Upper lobe of right lung (tissue), 1 donor: ENCODE results near the gene E2F2. TPM values are rescaled to one million over a fixed set of nuclear protein-coding genes. Genes with fewer than 3 reads are reported as not detected.

ENCODE experiments used
- ATAC-seq: fragments of 200-7000 bp; cut with Tn5 transposase; one replicate; pipeline ENCODE4 v1.9.1; 2020; ENCODE audit warnings: mild to moderate bottlenecking, moderate library complexity
- DNase-seq: peaks from one replicate; pipeline ENCODE4 v3.0.0-alpha.2; 2020
- H3K27ac ChIP-seq: fragments of 200-600 bp; one replicate; pipeline ENCODE4 v1.8.0; 2022
- H3K27me3 ChIP-seq: fragments of 200-600 bp; one replicate; pipeline ENCODE4 v1.8.0; 2022; ENCODE audit warnings: mild to moderate bottlenecking
- H3K36me3 ChIP-seq: fragments of 200-600 bp; one replicate; pipeline ENCODE4 v1.8.0; 2022
- H3K4me1 ChIP-seq: fragments of 200-600 bp; one replicate; pipeline ENCODE4 v1.8.0; 2022
- H3K4me3 ChIP-seq: fragments of 200-600 bp; one replicate; pipeline ENCODE4 v1.8.0; 2022; ENCODE audit warnings: mild to moderate bottlenecking
- H3K9me3 ChIP-seq: fragments of 200-600 bp; one replicate; pipeline ENCODE4 v1.8.0; 2022
- CTCF ChIP-seq: fragments of 200-600 bp; IDR thresholded peaks from one replicate; pipeline ENCODE4 v1.8.0; 2022; ENCODE audit warnings: antibody characterized with exemption
- intact Hi-C: fragments of 100-400 bp; cut with DNase I; formaldehyde crosslinking; loops from one replicate; pipeline ENCODE4 v1.11.0; 2022
- total RNA-seq: library from RNA; stranded (reverse); fragmentation: NEBNext Ultra II Directional; extraction: Animal tissue kit (Norgen Biotek cat#: 25700); gene quantifications from one replicate; pipeline ENCODE4 v1.2.1, GENCODE V29; 2021
- donor health status: DM: no; HTN: yes; CAD: no; lungs with severe emphysema.

Gene E2F2
- total RNA-seq, 1 donor from 2014 or later: 0.32 TPM

- intact Hi-C loops: no loop called here
- Histone ChIP-seq H3K4me3 (peak overlapping the region; percentile 28), H3K27me3 (no peaks in the 10 kb centered on the region), H3K27ac (peak overlapping the region; percentile 94), H3K9me3 (no peaks in the 10 kb centered on the region), H3K36me3 (peaks cover 10% of the 10 kb centered on the region), H3K4me1 (peaks cover 47% of the 10 kb centered on the region)
- DNase-seq (no peak), ATAC-seq (no peak)
- TF ChIP-seq CTCF: no peak
These were observed 30.7 kb upstream of the E2F2 start for GRCh38 chr1:23561813-23562100.

- H3K36me3 ChIP-seq: peaks cover 10% of the 10 kb centered on the region
- H3K27me3 ChIP-seq: no peaks in the 10 kb centered on the region
- ATAC-seq: no peak
- no peak for TF ChIP-seq CTCF
- H3K27ac ChIP-seq: peak overlapping the region; percentile 94
- H3K4me3 ChIP-seq: peak overlapping the region; percentile 76
- H3K4me1 ChIP-seq: peaks cover 49% of the 10 kb centered on the region
- intact Hi-C loops: no loop called here
- DNase-seq: no peak
- no peaks in the 10 kb centered on the region for H3K9me3 ChIP-seq
These were observed 30.2 kb upstream of the E2F2 start for GRCh38 chr1:23561076-23561812.

GRCh38 chr1:23559985-23560741 lies 29.1 kb upstream of the E2F2 start:
- Histone ChIP-seq H3K4me3 (peak overlapping the region; percentile 76), H3K27me3 (no peaks in the 10 kb centered on the region), H3K36me3 (peaks cover 10% of the 10 kb centered on the region), H3K4me1 (peaks cover 59% of the 10 kb centered on the region), H3K27ac (peak overlapping the region; percentile 94), H3K9me3 (no peaks in the 10 kb centered on the region)
- ATAC-seq (no peak), DNase-seq (no peak)
- intact Hi-C loops: loop anchor here (5.0 kb wide), 1 partner anchor 72 kb away; no protein-coding TSS in a partner anchor
- no peak for TF ChIP-seq CTCF

GRCh38 chr1:23559136-23559984 lies 28.3 kb upstream of the E2F2 start, which contains the start of gene ID3:
ID3 (minus strand) TSS chr1:23559501; CDS start chr1:23559426, 75 bp downstream.
- ATAC-seq (peak; percentile 79), DNase-seq (peak; percentile 99)
- intact Hi-C loops: loop anchor here (5.0 kb wide), 1 partner anchor 73 kb away; no protein-coding TSS in a partner anchor
- no peak for TF ChIP-seq CTCF
- no peaks in the 10 kb centered on the region for H3K27me3 ChIP-seq
- H3K4me1 ChIP-seq: peaks cover 61% of the 10 kb centered on the region
- peaks cover 10% of the 10 kb centered on the region for H3K36me3 ChIP-seq
- H3K4me3 ChIP-seq: peak within 1 kb of the TSS; percentile 76
- H3K9me3 ChIP-seq: no peaks in the 10 kb centered on the region
- peak within 1 kb of the TSS; percentile 94 for H3K27ac ChIP-seq

- ATAC-seq: no peak
- H3K36me3 ChIP-seq: peaks cover 10% of the 10 kb centered on the region
- peak overlapping the region; percentile 94 for H3K27ac ChIP-seq
- H3K27me3 ChIP-seq: no peaks in the 10 kb centered on the region
- intact Hi-C loops: loop anchor here (5.0 kb wide), 1 partner anchor 73 kb away; no protein-coding TSS in a partner anchor
- H3K9me3 ChIP-seq: no peaks in the 10 kb centered on the region
- H3K4me1 ChIP-seq: peaks cover 66% of the 10 kb centered on the region
- no peak for TF ChIP-seq CTCF
- H3K4me3 ChIP-seq: peak overlapping the region; percentile 76
- DNase-seq: no peak
These were observed 27.8 kb upstream of the E2F2 start for GRCh38 chr1:23558872-23559135.
